Astrocyte (in vitro differentiated cells and primary cell): Measurements from ENCODE around the gene EXOC4. TPM values are rescaled to one million over a fixed set of nuclear protein-coding genes. Genes with fewer than 3 reads are reported as not detected.

Experiments used
- DNase-seq: peaks from one replicate; pipeline ENCODE4 v3.0.0-alpha.2; 2010; ENCODE audit warnings: low read depth
- FAIRE-seq: peaks from 2 replicates; lab custom pipeline; 2011; peaks lifted over from hg19 to GRCh38; lab: Jason Lieb, UNC
- H2AFZ ChIP-seq: 2 replicates; pipeline ENCODE4 v1.6.0; 2012; ENCODE audit warnings: low read depth, low read length, inconsistent platforms
- H3K27ac ChIP-seq: 2 replicates; pipeline ENCODE4 v1.5.1; 2011; ENCODE audit warnings: low read depth, low read length, inconsistent platforms
- H3K27me3 ChIP-seq: 2 replicates; pipeline ENCODE4 v1.6.0; 2011; ENCODE audit warnings: low read length, inconsistent platforms; ENCODE audit not compliant: insufficient read depth
- H3K36me3 ChIP-seq: 2 replicates; pipeline ENCODE4 v1.5.1; 2011; ENCODE audit warnings: low read length, inconsistent platforms; ENCODE audit not compliant: insufficient read depth
- H3K4me1 ChIP-seq: 2 replicates; pipeline ENCODE4 v1.5.1; 2011; ENCODE audit warnings: low read length, inconsistent platforms; ENCODE audit not compliant: insufficient read depth
- H3K4me2 ChIP-seq: 2 replicates; pipeline ENCODE4 v1.6.0; 2012; ENCODE audit warnings: low read length, inconsistent platforms
- H3K4me3 ChIP-seq: 2 replicates; pipeline ENCODE4 v1.5.1; 2011; ENCODE audit warnings: low read depth, mild to moderate bottlenecking, low read length, inconsistent platforms; ENCODE audit not compliant: insufficient read depth
- H3K79me2 ChIP-seq: 2 replicates; pipeline ENCODE4 v1.6.0; 2012; ENCODE audit warnings: mild to moderate bottlenecking, low read length, inconsistent platforms; ENCODE audit not compliant: insufficient read depth
- H3K9ac ChIP-seq: 2 replicates; pipeline ENCODE4 v1.6.0; 2012; ENCODE audit warnings: mild to moderate bottlenecking, low read length, inconsistent platforms
- H3K9me3 ChIP-seq: 2 replicates; pipeline ENCODE4 v1.5.1; 2012; ENCODE audit warnings: low read depth, mild to moderate bottlenecking, low read length, inconsistent platforms; ENCODE audit not compliant: insufficient read depth
- H4K20me1 ChIP-seq: 2 replicates; pipeline ENCODE4 v1.6.0; 2012; ENCODE audit warnings: low read length, inconsistent platforms; ENCODE audit not compliant: insufficient read depth
- H3K27ac Mint-ChIP-seq: one replicate; pipeline ENCODE4 v1.8.0; 2021; ENCODE audit warnings: mild to moderate bottlenecking, mixed read lengths; ENCODE audit not compliant: unreplicated experiment
- H3K27me3 Mint-ChIP-seq: one replicate; pipeline ENCODE4 v1.8.0; 2021; ENCODE audit warnings: low read depth, mixed read lengths; ENCODE audit not compliant: unreplicated experiment
- H3K36me3 Mint-ChIP-seq: one replicate; pipeline ENCODE4 v1.8.0; 2021; ENCODE audit warnings: low read depth, mixed read lengths; ENCODE audit not compliant: unreplicated experiment
- H3K4me1 Mint-ChIP-seq: one replicate; pipeline ENCODE4 v1.8.0; 2021; ENCODE audit warnings: low read depth, mixed read lengths; ENCODE audit not compliant: unreplicated experiment
- H3K4me3 Mint-ChIP-seq: one replicate; pipeline ENCODE4 v1.8.0; 2021; ENCODE audit warnings: mild to moderate bottlenecking, moderate library complexity, mixed read lengths; ENCODE audit not compliant: unreplicated experiment
- H3K9me3 Mint-ChIP-seq: one replicate; pipeline ENCODE4 v1.8.0; 2021; ENCODE audit warnings: mild to moderate bottlenecking, mixed read lengths; ENCODE audit not compliant: unreplicated experiment
- EZH2 ChIP-seq: IDR thresholded peaks from 2 replicates; pipeline ENCODE4 v1.6.1; 2012; ENCODE audit warnings: mild to moderate bottlenecking, low read length, inconsistent platforms; ENCODE audit not compliant: insufficient read depth
- total RNA-seq: library from RNA; stranded (reverse); gene quantifications from 2 replicates; pipeline ENCODE4 v1.2.1, GENCODE V29; 2021
- TF ChIP-seq, protein P1 (sequence below): IDR thresholded peaks from 2 replicates; pipeline ENCODE4 v1.5.1; 2011; ENCODE audit warnings: low read depth, mild to moderate bottlenecking, inconsistent platforms, low read length, moderate library complexity; ENCODE audit not compliant: insufficient read depth

The EXOC4 gene
- total RNA-seq, 1 donor from 2014 or later, result 57.5 TPM

DNA sequence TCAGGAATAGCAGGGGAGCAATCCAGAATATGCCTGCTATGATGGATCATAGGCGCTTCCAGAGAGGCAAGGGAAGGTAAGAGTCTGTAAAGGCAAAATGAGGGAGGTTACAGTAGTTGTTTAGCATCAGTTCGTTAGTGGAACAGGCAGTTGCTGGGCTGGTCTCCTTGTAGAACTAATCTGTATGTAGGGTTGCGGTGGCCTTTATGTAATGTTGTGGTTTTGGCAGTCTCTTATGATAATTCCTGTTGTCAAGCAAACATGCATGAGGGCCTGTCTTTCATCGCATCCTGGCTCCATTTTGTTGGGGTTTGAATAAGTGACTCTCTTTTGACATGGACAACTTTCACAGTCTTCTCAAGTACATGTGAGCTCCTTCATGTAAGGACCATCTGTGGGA, 446.5 kb downstream of the EXOC4 start:
- peak; percentile 27 for DNase-seq
- Histone ChIP-seq H2AFZ (no peak overlapping the region), H3K27me3 (no peaks in the 10 kb centered on the region), H3K27ac (no peak overlapping the region), H4K20me1 (peaks cover 5% of the 10 kb centered on the region), H3K4me3 (no peak overlapping the region), H3K9ac (no peak overlapping the region), H3K36me3 (no peaks in the 10 kb centered on the region), H3K4me1 (peaks cover 20% of the 10 kb centered on the region), H3K79me2 (no peaks in the 10 kb centered on the region), H3K9me3 (no peaks in the 10 kb centered on the region), H3K4me2 (no peak overlapping the region)
- Mint-ChIP-seq H3K9me3 (no peaks in the 10 kb centered on the region), H3K4me3 (no peak overlapping the region), H3K36me3 (no peaks in the 10 kb centered on the region), H3K27me3 (no peaks in the 10 kb centered on the region), H3K27ac (no peak overlapping the region), H3K4me1 (peaks cover 22% of the 10 kb centered on the region)
- FAIRE-seq, result no peak
- no peak for TF ChIP-seq EZH2
- TF ChIP-seq, protein P1, sequence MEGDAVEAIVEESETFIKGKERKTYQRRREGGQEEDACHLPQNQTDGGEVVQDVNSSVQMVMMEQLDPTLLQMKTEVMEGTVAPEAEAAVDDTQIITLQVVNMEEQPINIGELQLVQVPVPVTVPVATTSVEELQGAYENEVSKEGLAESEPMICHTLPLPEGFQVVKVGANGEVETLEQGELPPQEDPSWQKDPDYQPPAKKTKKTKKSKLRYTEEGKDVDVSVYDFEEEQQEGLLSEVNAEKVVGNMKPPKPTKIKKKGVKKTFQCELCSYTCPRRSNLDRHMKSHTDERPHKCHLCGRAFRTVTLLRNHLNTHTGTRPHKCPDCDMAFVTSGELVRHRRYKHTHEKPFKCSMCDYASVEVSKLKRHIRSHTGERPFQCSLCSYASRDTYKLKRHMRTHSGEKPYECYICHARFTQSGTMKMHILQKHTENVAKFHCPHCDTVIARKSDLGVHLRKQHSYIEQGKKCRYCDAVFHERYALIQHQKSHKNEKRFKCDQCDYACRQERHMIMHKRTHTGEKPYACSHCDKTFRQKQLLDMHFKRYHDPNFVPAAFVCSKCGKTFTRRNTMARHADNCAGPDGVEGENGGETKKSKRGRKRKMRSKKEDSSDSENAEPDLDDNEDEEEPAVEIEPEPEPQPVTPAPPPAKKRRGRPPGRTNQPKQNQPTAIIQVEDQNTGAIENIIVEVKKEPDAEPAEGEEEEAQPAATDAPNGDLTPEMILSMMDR, result no peak

DNA sequence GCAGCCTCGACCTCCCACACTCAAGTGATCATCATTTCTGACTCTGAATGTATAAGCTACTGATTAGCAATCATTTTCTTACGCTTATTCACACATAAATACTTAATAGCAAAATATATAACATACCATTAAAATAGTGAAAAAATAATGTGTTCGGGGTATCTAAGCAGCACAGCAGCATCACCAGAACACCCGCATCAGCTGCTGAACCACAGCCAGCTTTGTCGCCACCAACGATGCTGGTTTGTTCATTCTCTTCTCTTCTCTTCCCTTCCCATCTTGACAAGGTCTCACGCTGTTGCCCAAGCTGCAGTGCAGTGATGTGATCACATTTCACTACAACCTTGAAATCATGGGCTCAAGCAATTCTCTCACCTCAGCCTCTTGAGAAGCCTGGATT, 449.2 kb downstream of the EXOC4 start:
- H3K27ac Mint-ChIP-seq, result no peak overlapping the region
- no peak overlapping the region for H2AFZ ChIP-seq
- H3K4me1 ChIP-seq, result peaks cover 34% of the 10 kb centered on the region
- no peak for DNase-seq
- peaks cover 35% of the 10 kb centered on the region for H3K4me1 Mint-ChIP-seq
- no peak overlapping the region for H3K27ac ChIP-seq
- H3K4me3 ChIP-seq, result no peak overlapping the region
- H3K9ac ChIP-seq, result no peak overlapping the region
- no peak for TF ChIP-seq EZH2
- TF ChIP-seq, protein P1, result no peak
- H3K9me3 ChIP-seq, result no peaks in the 10 kb centered on the region
- no peaks in the 10 kb centered on the region for H3K27me3 ChIP-seq
- H3K27me3 Mint-ChIP-seq, result no peaks in the 10 kb centered on the region
- H3K79me2 ChIP-seq, result no peaks in the 10 kb centered on the region
- peaks cover 5% of the 10 kb centered on the region for H4K20me1 ChIP-seq
- no peaks in the 10 kb centered on the region for H3K36me3 Mint-ChIP-seq
- no peaks in the 10 kb centered on the region for H3K36me3 ChIP-seq
- no peak overlapping the region for H3K4me3 Mint-ChIP-seq
- no peak for FAIRE-seq
- no peak overlapping the region for H3K4me2 ChIP-seq
- no peaks in the 10 kb centered on the region for H3K9me3 Mint-ChIP-seq

GRCh38 chr7:133702960-133703359, 450.1 kb downstream of the EXOC4 start:
- H2AFZ ChIP-seq, result no peak overlapping the region
- no peak for DNase-seq
- no peaks in the 10 kb centered on the region for H3K27me3 ChIP-seq
- H3K79me2 ChIP-seq, result no peaks in the 10 kb centered on the region
- Mint-ChIP-seq H3K27me3 (no peaks in the 10 kb centered on the region), H3K4me3 (no peak overlapping the region), H3K36me3 (no peaks in the 10 kb centered on the region), H3K4me1 (peaks cover 34% of the 10 kb centered on the region), H3K9me3 (no peaks in the 10 kb centered on the region), H3K27ac (peak overlapping the region; percentile 70)
- H3K9me3 ChIP-seq, result no peaks in the 10 kb centered on the region
- H4K20me1 ChIP-seq, result peaks cover 5% of the 10 kb centered on the region
- no peaks in the 10 kb centered on the region for H3K36me3 ChIP-seq
- H3K4me1 ChIP-seq, result peaks cover 34% of the 10 kb centered on the region
- TF ChIP-seq, protein P1, result no peak
- no peak for TF ChIP-seq EZH2
- FAIRE-seq, result peak; percentile 13
- no peak overlapping the region for H3K4me3 ChIP-seq
- H3K4me2 ChIP-seq, result peak overlapping the region; percentile 51
- H3K27ac ChIP-seq, result peak overlapping the region; percentile 82
- peak overlapping the region; percentile 61 for H3K9ac ChIP-seq
